Activated CD8-positive, alpha-beta memory T cell treated with anti-CD3 and anti-CD28 coated beads for 4 hours (primary cell): ENCODE results near the gene ZBTB7A.

Experiments used
- DNase-seq, 2 donors: peaks; one replicate each; pipeline ENCODE4 v3.0.0-alpha.2; 2020; ENCODE audit warnings: low read depth in 2 of 2

ZBTB7A gene

DNA sequence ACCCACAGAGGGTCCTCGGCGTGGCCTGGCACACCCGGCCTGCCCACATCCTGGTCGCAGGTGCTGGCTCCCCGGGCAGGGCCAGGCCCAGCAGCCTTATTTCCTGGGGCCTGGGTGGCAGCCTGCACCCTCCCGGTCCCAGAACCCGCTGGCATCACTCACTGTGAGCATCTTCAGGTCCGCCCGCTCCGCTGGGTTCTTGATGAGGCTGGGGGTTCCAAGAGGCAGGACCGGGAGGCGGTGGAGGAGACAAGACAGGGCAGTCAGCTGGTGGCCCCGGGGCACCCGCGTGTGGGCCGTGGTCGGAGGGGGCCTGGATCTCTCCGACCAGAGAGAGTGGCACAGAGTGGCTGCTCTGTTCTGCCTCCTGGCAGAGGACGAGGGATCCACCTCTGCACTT, 27.6 kb upstream of the ZBTB7A start:
- no peak for DNase-seq

DNA sequence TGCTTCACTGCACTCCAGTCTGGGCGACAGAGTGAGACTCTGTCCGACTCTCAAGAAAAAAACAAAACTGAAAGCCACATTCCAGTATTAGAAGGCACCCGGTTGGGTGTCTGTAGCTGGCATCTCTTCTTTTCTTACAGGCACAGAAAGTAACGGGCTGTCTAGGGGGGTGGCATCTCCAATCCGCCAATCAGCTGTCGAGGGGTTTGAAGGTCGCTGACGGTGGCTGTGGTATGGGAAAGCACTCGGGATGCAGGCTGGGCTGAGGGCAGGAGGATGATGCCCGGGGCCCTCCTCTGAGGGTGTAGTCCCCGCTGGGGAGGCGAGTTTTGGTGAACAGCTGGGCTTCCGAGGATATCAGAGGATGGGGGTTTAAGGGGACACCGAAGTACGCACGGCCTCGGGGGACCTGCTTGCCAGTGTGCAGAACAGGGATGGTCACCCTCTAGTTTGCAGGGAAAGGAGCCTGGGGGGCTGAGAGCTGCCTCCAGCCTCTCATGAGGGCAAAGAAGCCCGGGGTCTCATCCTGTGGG, 27.0 kb upstream of the ZBTB7A start:
- no peak for DNase-seq

- no peak for DNase-seq
Observed at GRCh38 chr19:4090356-4091220, 23.9 kb upstream of the ZBTB7A start.

DNA sequence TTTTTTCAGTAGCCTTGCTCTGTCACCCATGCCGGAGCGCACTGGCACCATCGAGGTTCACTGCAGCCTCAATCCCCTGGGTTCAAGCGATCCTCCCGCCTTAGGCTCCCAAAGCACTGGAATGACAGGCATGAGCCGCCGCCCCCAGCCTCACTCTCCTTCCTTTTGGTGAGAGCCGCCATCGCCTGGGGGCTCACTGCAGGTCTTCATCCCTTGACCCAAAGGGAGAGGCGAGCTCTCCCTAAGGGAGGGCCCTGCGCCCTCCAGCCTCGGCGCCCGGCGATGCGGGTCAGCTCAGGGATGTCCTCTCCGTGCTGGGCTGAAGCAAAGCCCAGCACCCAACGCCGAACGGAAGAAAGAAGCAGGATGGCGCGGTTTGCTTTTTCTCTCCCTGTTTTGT, 23.2 kb upstream of the ZBTB7A start:
- no peak for DNase-seq

GRCh38 chr19:4089400-4089908, 22.8 kb upstream of the ZBTB7A start:
- peak in 1 of 2 donors; percentile 18 for DNase-seq

DNA sequence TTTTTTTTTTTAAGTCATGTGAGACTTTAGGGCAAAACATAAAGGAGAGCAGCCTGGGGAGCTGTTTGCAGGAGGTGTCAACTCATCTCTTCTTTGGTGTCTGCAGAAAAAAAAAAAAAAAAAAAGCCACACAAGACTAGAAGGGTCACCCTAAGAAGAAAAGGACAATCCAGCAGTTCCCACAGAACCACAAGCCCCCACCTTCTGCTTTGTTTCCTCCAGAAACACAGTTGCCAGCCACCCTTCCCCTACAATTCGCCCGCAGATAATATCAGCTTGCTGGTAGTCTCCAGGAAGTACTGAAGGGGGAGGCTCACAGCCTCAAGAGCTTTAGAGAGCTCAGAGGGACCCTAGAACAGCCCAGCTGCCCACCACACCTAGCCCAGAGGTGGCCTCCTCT, 22.3 kb upstream of the ZBTB7A start:
- no peak for DNase-seq

- DNase-seq, result no peak
Observed at GRCh38 chr19:4087787-4088679, 21.3 kb upstream of the ZBTB7A start.

DNA sequence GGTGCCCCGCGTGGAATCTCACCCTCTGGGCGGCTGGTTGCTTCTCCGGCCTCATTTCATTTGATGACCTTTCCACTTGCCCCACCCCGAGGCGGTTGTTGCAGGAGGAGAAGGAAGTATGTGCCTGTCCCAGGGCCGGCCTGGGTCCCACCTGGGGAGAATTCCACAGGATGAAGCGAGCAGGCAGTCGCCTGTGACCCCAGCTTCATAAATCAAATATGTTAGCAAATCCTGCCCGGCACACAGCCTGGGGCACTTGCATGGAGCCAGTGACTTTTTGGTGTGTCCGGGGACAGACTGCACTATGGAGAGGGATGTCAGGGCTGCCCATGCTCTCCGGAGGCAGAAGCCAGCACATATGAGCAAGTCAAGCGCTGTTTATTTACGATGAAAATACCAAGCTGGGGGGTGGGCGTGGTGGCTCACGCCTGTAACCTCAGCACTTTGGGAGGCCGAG, 19.7 kb upstream of the ZBTB7A start:
- DNase-seq, result no peak

- DNase-seq, result no peak
Observed at GRCh38 chr19:4084547-4084877, 17.8 kb upstream of the ZBTB7A start.

DNA sequence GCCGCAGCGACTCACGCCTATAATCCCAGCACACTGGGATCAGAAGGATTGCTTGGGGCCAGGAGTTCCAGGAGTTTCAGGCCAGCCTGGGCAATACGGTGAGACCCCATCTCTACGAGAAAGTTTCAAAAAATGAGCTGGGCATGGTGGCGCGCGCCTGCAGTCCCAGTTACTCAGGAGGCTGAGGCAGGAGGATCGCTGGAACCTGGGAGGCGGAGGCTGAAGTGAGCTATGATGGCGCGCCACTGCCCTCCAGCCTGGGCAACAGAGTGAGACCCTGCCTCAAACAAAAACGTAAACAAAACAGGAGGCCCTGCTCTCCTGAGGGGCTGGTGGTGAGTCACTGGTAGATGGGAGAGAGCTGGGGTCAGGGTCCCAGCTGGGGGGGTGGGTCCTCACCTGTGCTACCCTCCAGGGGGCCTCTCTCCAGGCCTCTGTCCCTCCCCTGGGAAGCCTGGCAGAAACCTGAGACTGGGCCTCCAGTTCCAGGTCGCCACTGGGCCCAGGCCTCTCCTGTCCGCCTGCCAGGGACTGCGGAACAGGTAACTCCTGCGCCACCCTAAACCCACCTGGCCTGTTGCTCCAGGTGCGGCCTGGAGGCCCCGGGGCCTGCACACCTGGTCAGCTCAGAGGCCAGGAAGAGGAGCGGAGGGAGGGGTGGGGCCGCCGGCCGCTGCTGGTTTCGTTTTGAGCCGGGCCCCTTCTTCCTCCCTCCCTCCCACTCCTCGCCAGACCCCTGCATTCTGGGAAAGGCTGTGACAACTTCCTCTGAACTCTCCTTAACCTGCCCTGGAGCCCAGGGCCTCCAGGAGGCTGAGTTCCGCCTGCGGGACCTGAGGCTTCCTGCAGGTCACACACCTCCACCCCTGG, 17.2 kb upstream of the ZBTB7A start:
- no peak for DNase-seq

GRCh38 chr19:4082172-4082571, 15.5 kb upstream of the ZBTB7A start:
- DNase-seq, result no peak

- no peak for DNase-seq
Observed at GRCh38 chr19:4081441-4082129, 14.9 kb upstream of the ZBTB7A start.

DNA sequence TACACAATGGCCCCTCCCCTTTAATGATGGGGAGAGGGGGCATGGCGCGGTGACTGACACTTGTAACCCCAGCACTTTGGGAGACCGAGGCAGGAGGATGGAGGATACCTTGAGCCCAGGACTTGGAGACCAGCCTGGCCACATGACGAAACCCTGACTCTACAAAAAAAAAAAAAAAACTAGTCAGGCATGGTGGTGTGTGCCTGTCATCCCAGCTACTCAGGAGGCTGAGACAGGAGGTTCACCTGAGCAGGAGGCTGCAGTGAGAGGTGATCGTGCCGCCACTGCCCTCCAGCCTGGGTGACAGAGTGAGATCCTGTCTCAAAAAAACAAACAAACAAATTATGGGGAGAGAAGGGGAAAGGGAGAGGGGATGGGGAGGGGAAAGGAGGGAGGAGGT, 13.8 kb upstream of the ZBTB7A start:
- no peak for DNase-seq

- DNase-seq, result no peak
Observed at GRCh38 chr19:4077800-4078684, 11.3 kb upstream of the ZBTB7A start.

DNA sequence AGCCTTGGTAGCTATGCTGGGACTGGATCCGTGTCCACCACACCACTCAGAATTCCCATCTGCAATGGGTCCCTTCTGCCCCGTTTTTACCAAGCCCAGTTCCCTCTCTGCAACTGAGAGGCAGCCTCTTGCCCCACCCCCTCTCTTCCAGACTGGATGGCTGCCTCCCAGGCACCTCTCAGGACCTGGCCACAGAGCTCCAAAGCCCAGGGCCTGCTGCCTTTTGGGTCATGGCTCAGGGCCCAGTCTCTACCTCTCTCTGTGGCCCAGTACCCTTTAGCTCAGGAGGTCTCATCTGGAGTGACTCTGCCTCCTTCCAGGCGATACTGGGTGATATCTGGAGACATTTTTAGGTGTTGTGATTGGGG, 10.3 kb upstream of the ZBTB7A start:
- no peak for DNase-seq

GRCh38 chr19:4075373-4075772, 8.7 kb upstream of the ZBTB7A start:
- DNase-seq, result no peak

DNA sequence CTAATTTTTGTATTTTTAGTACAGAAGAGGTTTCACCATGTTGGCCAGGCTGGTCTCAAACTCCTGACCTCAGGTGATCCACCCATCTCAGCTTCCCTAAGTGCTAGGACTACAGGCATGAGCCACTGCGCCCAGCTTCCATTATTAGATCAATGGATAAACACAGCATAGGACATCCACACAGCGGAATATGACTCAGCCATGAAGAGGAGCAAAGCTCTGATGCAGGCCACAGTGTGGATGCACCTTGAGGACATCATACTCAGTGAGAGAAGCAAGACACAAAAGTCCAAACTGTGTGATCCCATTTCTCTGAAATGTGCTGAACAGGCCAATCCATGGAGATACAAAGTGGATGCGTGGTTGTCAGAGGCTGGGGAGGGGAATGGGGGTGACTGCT, 4.9 kb upstream of the ZBTB7A start:
- DNase-seq, result no peak

GRCh38 chr19:4069331-4069959, 2.7 kb upstream of the ZBTB7A start:
- no peak for DNase-seq
